SK-N-SH treated with all-trans-retinoic acid at 6 μM for 48 hours (cell line): ENCODE data around the gene TMEM164.

Experiments used
- ATAC-seq: fragments of 200-7000 bp; cut with Tn5 transposase; 3 replicates; pipeline ENCODE4 v1.9.1; 2020; ENCODE audit warnings: mild to moderate bottlenecking, moderate library complexity
- ARNTL ChIP-seq: fragments of 450-650 bp; formaldehyde crosslinking; IDR thresholded peaks from 2 replicates; pipeline ENCODE4 v1.5.0; 2020; ENCODE audit warnings: low read depth, mild to moderate bottlenecking, moderate library complexity, borderline replicate concordance
- BACH2 ChIP-seq: fragments of 250-450 bp; sonication (Bioruptor Pico); IDR thresholded peaks from 2 replicates; pipeline ENCODE4 v1.9.0; 2021; ENCODE audit warnings: mild to moderate bottlenecking, borderline replicate concordance
- CREB5 ChIP-seq: fragments of 250-450 bp; sonication (Bioruptor Pico); IDR thresholded peaks from 2 replicates; pipeline ENCODE4 v1.5.1; 2020; ENCODE audit warnings: low read depth, mild to moderate bottlenecking, moderate library complexity
- CSDC2 ChIP-seq: fragments of 250-450 bp; sonication (Bioruptor Pico); IDR thresholded peaks from 2 replicates; pipeline ENCODE4 v1.5.0; 2020; ENCODE audit warnings: mild to moderate bottlenecking, moderate library complexity
- CSRNP3 ChIP-seq: fragments of 250-450 bp; sonication (Bioruptor Pico); IDR thresholded peaks from 2 replicates; pipeline ENCODE4 v1.5.1; 2021; ENCODE audit warnings: mild to moderate bottlenecking, moderate library complexity
- ESRRG ChIP-seq: fragments of 250-450 bp; sonication (Bioruptor Pico); IDR thresholded peaks from 2 replicates; pipeline ENCODE4 v1.6.1; 2021; ENCODE audit warnings: mild to moderate bottlenecking
- GLIS3 ChIP-seq: fragments of 250-450 bp; sonication (Bioruptor Pico); IDR thresholded peaks from 2 replicates; pipeline ENCODE4 v1.5.0; 2020; ENCODE audit warnings: mild to moderate bottlenecking, moderate library complexity
- ISL1 ChIP-seq: fragments of 250-450 bp; sonication (Bioruptor Pico); IDR thresholded peaks from 2 replicates; pipeline ENCODE4 v2.1.2; 2022; ENCODE audit warnings: mild to moderate bottlenecking, moderate library complexity
- PATZ1 ChIP-seq: fragments of 250-450 bp; sonication (Bioruptor Pico); IDR thresholded peaks from 2 replicates; pipeline ENCODE4 v1.8.0; 2020; ENCODE audit warnings: mild to moderate bottlenecking, moderate library complexity, borderline replicate concordance
- RARB ChIP-seq: fragments of 250-450 bp; sonication (Bioruptor Pico); IDR thresholded peaks from 2 replicates; pipeline ENCODE4 v1.8.0; 2021; ENCODE audit warnings: mild to moderate bottlenecking, moderate library complexity
- TCF4 ChIP-seq: fragments of 250-450 bp; sonication (Bioruptor Pico); IDR thresholded peaks from 2 replicates; pipeline ENCODE4 v1.8.0; 2021; ENCODE audit warnings: mild to moderate bottlenecking, moderate library complexity, borderline replicate concordance
- ZFP3 ChIP-seq: fragments of 250-450 bp; sonication (Bioruptor Pico); IDR thresholded peaks from 2 replicates; pipeline ENCODE4 v1.5.0; 2020; ENCODE audit warnings: mild to moderate bottlenecking, moderate library complexity
- ZFP30 ChIP-seq: fragments of 450-650 bp; formaldehyde crosslinking; IDR thresholded peaks from 2 replicates; pipeline ENCODE4 v1.5.0; 2022; ENCODE audit warnings: mild to moderate bottlenecking, moderate library complexity
- ZNF565 ChIP-seq: fragments of 450-650 bp; formaldehyde crosslinking; conservative IDR thresholded peaks from 2 replicates; pipeline ENCODE4 v1.5.0; 2020; ENCODE audit warnings: low read depth, mild to moderate bottlenecking, moderate library complexity
- ZNF70 ChIP-seq: fragments of 450-650 bp; formaldehyde crosslinking; IDR thresholded peaks from 2 replicates; pipeline ENCODE4 v1.5.0; 2020; ENCODE audit warnings: mild to moderate bottlenecking, moderate library complexity
- ZNF8 ChIP-seq: fragments of 450-650 bp; formaldehyde crosslinking; IDR thresholded peaks from 2 replicates; pipeline ENCODE4 v1.5.0; 2020; ENCODE audit warnings: mild to moderate bottlenecking, moderate library complexity

Gene TMEM164

GRCh38 chrX:110224926-110225617, 222.2 kb downstream of the TMEM164 start:
- TF ChIP-seq ZNF565 (CRISPR knock-in tag) (no peak), TCF4 (CRISPR knock-in tag) (no peak), ESRRG (no peak), ZNF8 (CRISPR knock-in tag) (no peak), ISL1 (no peak), PATZ1 (CRISPR knock-in tag) (no peak), ZFP3 (CRISPR knock-in tag) (no peak), GLIS3 (CRISPR knock-in tag) (no peak), CSDC2 (CRISPR knock-in tag) (no peak), CSRNP3 (no peak), BACH2 (CRISPR knock-in tag) (no peak), ZFP30 (CRISPR knock-in tag) (no peak), ZNF70 (CRISPR knock-in tag) (no peak), RARB (CRISPR knock-in tag) (no peak), CREB5 (CRISPR knock-in tag) (no peak), ARNTL (CRISPR knock-in tag) (no peak)
- no peak for ATAC-seq

GRCh38 chrX:110226931-110227330, 224.0 kb downstream of the TMEM164 start:
- ATAC-seq = peak; percentile 87
- TF ChIP-seq BACH2 (CRISPR knock-in tag) = no peak
- TF ChIP-seq TCF4 (CRISPR knock-in tag) = no peak
- no peak for TF ChIP-seq RARB (CRISPR knock-in tag)
